Measurements from ENCODE around the gene ADRA2C. TPM values are rescaled to one million over a fixed set of nuclear protein-coding genes. Genes with fewer than 3 reads are reported as not detected.

The ADRA2C gene
- total and polyA plus RNA-seq, 2 of the 13 experiments (the other 11 are each of a cell fraction or from before 2014, with no cell fraction given) = 15.4 to 69.7 TPM

- no peak for TF ChIP-seq FOXO4 (CRISPR knock-in tag; conservative IDR thresholded peaks at IDR 0.05)
- TF ChIP-seq SNAI1 (CRISPR knock-in tag; IDR thresholded peaks at IDR 0.05; ENCODE audit: borderline replicate concordance) = no peak
- no peak for TF ChIP-seq ZNF576 (CRISPR knock-in tag; IDR thresholded peaks at IDR 0.05)
- TF ChIP-seq RXRA (CRISPR knock-in tag; IDR thresholded peaks at IDR 0.05) = peak; percentile 10; the same call in 1 of the 2 replicates
- TF ChIP-seq ZMYM3 (CRISPR knock-in tag; IDR thresholded peaks at IDR 0.05) = peak; percentile 69; the same call in 1 of the 2 replicates
- no peak for TF ChIP-seq RAD21 (CRISPR knock-in tag; IDR thresholded peaks at IDR 0.05)
- no peak for TF ChIP-seq PAF1 (CRISPR knock-in tag; IDR thresholded peaks at IDR 0.05)
- no peak for TF ChIP-seq ZNF232 (CRISPR knock-in tag; IDR thresholded peaks at IDR 0.05; ENCODE audit: borderline replicate concordance)
- TF ChIP-seq ZNF335 (CRISPR knock-in tag; IDR thresholded peaks at IDR 0.05) = no peak
- no peak for TF ChIP-seq ZBTB7B (CRISPR knock-in tag; IDR thresholded peaks at IDR 0.05)
- TF ChIP-seq TFAP4 (IDR thresholded peaks at IDR 0.05; ENCODE audit: borderline replicate concordance, low read depth) = no peak
- peak; percentile 90; the same call in 1 of the 2 replicates for TF ChIP-seq ZNF740 (CRISPR knock-in tag; IDR thresholded peaks at IDR 0.05)
- TF ChIP-seq ZNF572 (CRISPR knock-in tag; IDR thresholded peaks at IDR 0.05) = no peak
- no peak for TF ChIP-seq ZNF513 (CRISPR knock-in tag; conservative IDR thresholded peaks at IDR 0.05)
- TF ChIP-seq AHR (CRISPR knock-in tag; IDR thresholded peaks at IDR 0.05) = no peak
- no peak for TF ChIP-seq ZBTB26 (CRISPR knock-in tag; IDR thresholded peaks at IDR 0.05; ENCODE audit: borderline replicate concordance)
- no peak for TF ChIP-seq KDM3A (CRISPR knock-in tag; IDR thresholded peaks at IDR 0.05; ENCODE audit: low read depth)
- no peak for TF ChIP-seq ZNF75D (CRISPR knock-in tag; IDR thresholded peaks at IDR 0.05; ENCODE audit: borderline replicate concordance)
- no peak for TF ChIP-seq JDP2 (CRISPR knock-in tag; IDR thresholded peaks at IDR 0.05; ENCODE audit: borderline replicate concordance)
- TF ChIP-seq ZNF776 (CRISPR knock-in tag; IDR thresholded peaks at IDR 0.05) = 0 out of 2 replicates have a peak, but pooled peaks have one; percentile 22
- no peak for TF ChIP-seq THRA (CRISPR knock-in tag; IDR thresholded peaks at IDR 0.05; ENCODE audit: borderline replicate concordance)
- no peak for TF ChIP-seq THAP11 (CRISPR knock-in tag; IDR thresholded peaks at IDR 0.05)
Measured at GRCh38 chr4:3770323-3771163, 4.4 kb downstream of the ADRA2C start (continued).

All from HepG2 (cell line).